Brain microvascular endothelial cell (primary cell): ENCODE results near the gene GMDS.

Experiments
- DNase-seq: peaks from one replicate; pipeline ENCODE4 v3.0.0-alpha.2; 2020
- H3K27ac ChIP-seq: fragments of 250-450 bp; sonication (Bioruptor Pico); 2 replicates; pipeline ENCODE4 v1.5.1; 2020; ENCODE audit warnings: mild to moderate bottlenecking, moderate library complexity
- H3K27me3 ChIP-seq: fragments of 250-450 bp; sonication (Bioruptor Pico); replicated peaks from 2 replicates; pipeline ENCODE4 v1.5.1; 2020; ENCODE audit warnings: mild to moderate bottlenecking
- H3K36me3 ChIP-seq: fragments of 250-450 bp; sonication (Bioruptor Pico); replicated peaks from 2 replicates; pipeline ENCODE4 v1.5.1; 2020; ENCODE audit warnings: mild to moderate bottlenecking
- H3K4me3 ChIP-seq: 2 replicates; pipeline ENCODE4 v1.5.1; 2011; ENCODE audit warnings: low read depth, mild to moderate bottlenecking, control low read depth, low read length, moderate library complexity
- in situ Hi-C: cut with HindIII; loops from 2 replicates; pipeline ENCODE4 v1.10.0; 2017; ENCODE audit warnings: low sequenced_read_pairs, low pct_ligation_motif_present
- TF ChIP-seq, protein P1 (sequence below): IDR thresholded peaks from 2 replicates; pipeline ENCODE4 v1.5.1; 2011; ENCODE audit warnings: low read depth, mild to moderate bottlenecking, moderate library complexity, low read length, control low read depth, inconsistent platforms; ENCODE audit errors: missing control alignments

The GMDS gene

DNA sequence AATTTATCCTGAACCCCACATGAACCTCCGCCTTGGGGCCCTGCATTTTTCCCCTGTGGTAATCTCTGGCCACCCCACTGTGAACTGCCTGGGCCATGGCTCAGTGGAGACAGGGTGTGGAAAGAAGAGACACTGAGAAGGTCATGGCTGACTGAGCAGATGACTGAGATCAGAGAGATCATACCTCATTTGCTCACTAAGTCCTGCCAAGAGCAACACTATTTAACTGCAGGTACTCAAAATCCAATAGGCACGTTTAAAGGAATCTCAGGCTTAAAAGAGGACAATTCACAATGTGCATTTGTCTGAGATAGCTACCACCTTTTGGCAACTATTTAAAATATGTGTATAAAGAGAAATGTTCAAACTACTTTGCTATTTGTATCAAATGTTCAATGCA lies 305.0 kb downstream of the GMDS start:
- no peak overlapping the region for H3K4me3 ChIP-seq
- H3K27me3 ChIP-seq: no peaks in the 10 kb centered on the region
- no peaks in the 10 kb centered on the region for H3K36me3 ChIP-seq
- in situ Hi-C loops: no loop called here
- DNase-seq: no peak
- no peak overlapping the region for H3K27ac ChIP-seq
- TF ChIP-seq, protein P1, sequence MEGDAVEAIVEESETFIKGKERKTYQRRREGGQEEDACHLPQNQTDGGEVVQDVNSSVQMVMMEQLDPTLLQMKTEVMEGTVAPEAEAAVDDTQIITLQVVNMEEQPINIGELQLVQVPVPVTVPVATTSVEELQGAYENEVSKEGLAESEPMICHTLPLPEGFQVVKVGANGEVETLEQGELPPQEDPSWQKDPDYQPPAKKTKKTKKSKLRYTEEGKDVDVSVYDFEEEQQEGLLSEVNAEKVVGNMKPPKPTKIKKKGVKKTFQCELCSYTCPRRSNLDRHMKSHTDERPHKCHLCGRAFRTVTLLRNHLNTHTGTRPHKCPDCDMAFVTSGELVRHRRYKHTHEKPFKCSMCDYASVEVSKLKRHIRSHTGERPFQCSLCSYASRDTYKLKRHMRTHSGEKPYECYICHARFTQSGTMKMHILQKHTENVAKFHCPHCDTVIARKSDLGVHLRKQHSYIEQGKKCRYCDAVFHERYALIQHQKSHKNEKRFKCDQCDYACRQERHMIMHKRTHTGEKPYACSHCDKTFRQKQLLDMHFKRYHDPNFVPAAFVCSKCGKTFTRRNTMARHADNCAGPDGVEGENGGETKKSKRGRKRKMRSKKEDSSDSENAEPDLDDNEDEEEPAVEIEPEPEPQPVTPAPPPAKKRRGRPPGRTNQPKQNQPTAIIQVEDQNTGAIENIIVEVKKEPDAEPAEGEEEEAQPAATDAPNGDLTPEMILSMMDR: no peak

DNA sequence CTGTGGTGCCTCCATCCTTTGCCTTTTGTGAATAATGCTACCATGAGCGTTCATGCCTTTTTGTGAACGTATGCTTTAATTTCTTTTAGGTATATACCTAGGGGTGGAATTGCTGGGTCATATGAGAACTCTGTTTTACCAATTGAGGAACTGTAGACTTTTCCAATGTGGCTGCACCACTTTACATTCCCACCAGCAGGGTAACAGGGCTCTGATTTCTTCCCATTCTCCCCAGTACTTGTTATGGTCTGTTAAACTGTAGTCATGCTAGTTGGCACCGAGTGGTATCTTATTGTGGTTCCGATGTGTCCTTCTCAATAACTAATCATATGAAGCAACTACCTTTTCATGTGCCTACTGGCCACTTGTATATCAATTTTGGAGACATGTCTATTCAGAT lies 312.1 kb downstream of the GMDS start:
- TF ChIP-seq, protein P1: no peak
- Histone ChIP-seq H3K27ac (no peak overlapping the region), H3K4me3 (no peak overlapping the region), H3K27me3 (no peaks in the 10 kb centered on the region), H3K36me3 (no peaks in the 10 kb centered on the region)
- DNase-seq: no peak
- in situ Hi-C loops: no loop called here

DNA sequence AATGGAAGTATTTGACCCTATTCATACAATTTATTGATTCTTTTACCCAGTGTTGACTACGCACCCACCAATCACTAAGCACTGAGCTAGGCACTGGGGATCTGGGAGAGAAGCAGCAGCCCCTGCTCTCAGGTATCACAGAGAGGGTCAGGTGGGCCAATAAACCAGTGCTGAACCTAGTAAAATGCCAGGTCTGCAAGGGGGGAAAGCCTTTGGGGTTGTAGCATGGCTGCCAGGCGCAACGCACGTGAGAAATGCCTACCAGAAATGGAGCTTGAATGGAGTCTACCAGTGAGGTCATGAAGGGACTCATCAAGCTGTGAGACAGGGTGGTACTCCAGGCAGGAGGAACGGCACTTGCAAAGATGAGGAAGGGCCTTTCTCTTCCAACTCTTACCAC lies 313.6 kb downstream of the GMDS start:
- TF ChIP-seq, protein P1: no peak
- no peaks in the 10 kb centered on the region for H3K36me3 ChIP-seq
- in situ Hi-C loops: no loop called here
- H3K4me3 ChIP-seq: no peak overlapping the region
- H3K27ac ChIP-seq: no peak overlapping the region
- DNase-seq: no peak
- H3K27me3 ChIP-seq: no peaks in the 10 kb centered on the region

DNA sequence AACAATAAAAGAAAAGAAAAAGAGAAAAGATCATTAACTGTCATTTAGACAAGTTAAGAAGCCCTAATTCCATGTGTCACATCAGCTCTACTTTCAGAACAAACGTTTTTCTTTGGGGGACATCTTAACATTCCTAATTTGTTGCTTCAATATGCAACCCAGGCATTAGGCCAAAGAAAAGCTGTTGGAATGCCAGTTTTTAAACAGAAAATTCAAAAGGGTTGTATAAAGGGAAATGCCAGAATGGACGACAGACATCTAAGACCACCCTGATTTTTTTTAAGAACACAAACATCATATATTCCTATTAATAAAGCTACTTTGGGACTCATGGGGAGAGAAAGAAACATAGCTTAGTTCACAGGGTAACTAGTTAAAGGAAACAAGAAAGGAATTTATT lies 315.0 kb downstream of the GMDS start:
- TF ChIP-seq, protein P1: no peak
- Histone ChIP-seq H3K36me3 (no peaks in the 10 kb centered on the region), H3K27me3 (no peaks in the 10 kb centered on the region), H3K4me3 (no peak overlapping the region), H3K27ac (no peak overlapping the region)
- no peak for DNase-seq
- in situ Hi-C loops: no loop called here

DNA sequence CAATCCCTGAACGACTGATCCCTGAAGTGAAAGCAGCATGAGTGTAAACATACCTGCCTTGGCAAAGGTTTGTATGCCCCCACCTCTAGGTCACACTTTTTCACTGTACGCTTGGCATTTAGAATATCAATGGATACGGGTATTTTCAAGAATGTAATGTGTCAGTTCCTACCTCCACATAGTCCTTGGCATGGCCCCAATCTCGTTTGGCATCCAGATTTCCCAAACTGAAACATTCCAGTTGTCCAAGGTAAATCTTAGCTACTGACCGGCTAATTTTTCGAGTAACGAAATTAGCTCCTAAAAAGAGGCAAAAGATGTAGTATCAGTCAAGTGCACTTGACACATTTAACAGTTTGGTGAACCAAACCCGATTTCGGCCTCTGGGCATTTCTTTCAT lies 315.5 kb downstream of the GMDS start:
- in situ Hi-C loops: no loop called here
- no peaks in the 10 kb centered on the region for H3K27me3 ChIP-seq
- no peaks in the 10 kb centered on the region for H3K36me3 ChIP-seq
- TF ChIP-seq, protein P1: no peak
- DNase-seq: no peak
- H3K4me3 ChIP-seq: no peak overlapping the region
- no peak overlapping the region for H3K27ac ChIP-seq

DNA sequence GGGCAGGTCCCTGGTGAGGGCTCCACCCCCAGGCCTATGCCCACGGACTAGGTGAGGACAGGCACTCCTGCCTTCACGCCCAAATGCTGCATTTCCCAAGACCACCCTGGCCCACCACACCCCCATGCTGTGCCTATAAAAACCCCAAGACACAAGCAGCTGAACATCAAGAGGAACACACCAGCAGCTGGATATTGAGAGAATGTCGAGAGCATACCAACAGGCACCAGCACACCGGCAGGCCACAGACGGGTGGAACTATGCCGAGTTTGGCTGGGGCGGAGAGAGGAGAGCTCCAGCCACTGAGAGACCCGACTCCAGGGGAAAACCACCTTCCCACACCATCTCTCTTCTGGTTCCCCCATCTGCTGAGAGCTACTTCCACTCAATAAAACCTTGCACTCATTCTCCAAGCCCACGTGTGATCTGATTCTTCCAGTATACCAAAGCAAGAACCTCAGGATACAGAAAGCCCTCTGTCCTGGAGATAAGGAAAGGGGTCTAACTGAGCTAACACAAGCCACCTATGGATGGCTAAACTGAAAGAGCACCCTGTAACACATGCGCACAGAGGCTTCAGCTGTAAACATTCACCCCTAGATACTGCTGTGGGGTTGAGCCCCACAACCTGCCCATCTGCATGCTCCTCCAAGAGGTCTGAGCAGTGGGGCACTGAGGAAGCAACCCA lies 319.5 kb downstream of the GMDS start:
- in situ Hi-C loops: no loop called here
- H3K4me3 ChIP-seq: no peak overlapping the region
- DNase-seq: no peak
- H3K27ac ChIP-seq: no peak overlapping the region
- TF ChIP-seq, protein P1: no peak
- H3K36me3 ChIP-seq: no peaks in the 10 kb centered on the region
- no peaks in the 10 kb centered on the region for H3K27me3 ChIP-seq
